B cell (primary cell): ENCODE measurements around the gene RRM1. TPM values are rescaled to one million over a fixed set of nuclear protein-coding genes. Genes with fewer than 3 reads are reported as not detected.

Experiments used
- ATAC-seq: fragments of 200-7000 bp; cut with Tn5 transposase; one replicate; pipeline ENCODE4 v1.10.0; 2021; ENCODE audit warnings: low read depth, mild to moderate bottlenecking, moderate number of reproducible peaks, moderate library complexity
- CTCF ChIA-PET: fragments of 350-600 bp; sonication (Branson Sonifier 250); formaldehyde crosslinking; loops from one replicate; lab custom pipeline; 2021; ENCODE audit warnings: antibody characterized with exemption, inconsistent platforms; lab: Charles Lee
- POLR2A ChIA-PET: fragments of 350-600 bp; sonication (Branson Sonifier 250); formaldehyde crosslinking; loops from one replicate; lab custom pipeline; 2021; ENCODE audit warnings: antibody characterized with exemption; lab: Charles Lee
- DNase-seq: peaks from one replicate; pipeline ENCODE4 v3.0.0; 2013
- H2AFZ ChIP-seq: 2 replicates; pipeline ENCODE4 v1.6.1; 2012; ENCODE audit warnings: mild to moderate bottlenecking, low read depth, low read length; ENCODE audit not compliant: insufficient read depth, poor library complexity, severe bottlenecking
- H3K27ac ChIP-seq, 2 donors: 1 replicate in 1 of 2; 2 replicates in 1 of 2; pipeline ENCODE4 v1.5.1; 2012 to 2013; ENCODE audit warnings: low read length in 2 of 2, mild to moderate bottlenecking in 2 of 2, moderate library complexity in 1 of 2
- H3K27me3 ChIP-seq, 4 experiments: fragments of 200-600 bp in 1 of 4; sonication (generic) in 1 of 4; replicated peaks in 1 of 4; 1 replicate in 2 of 4; 2 replicates in 2 of 4; pipeline versions ENCODE4 v1.6.1 to v1.7.0; 2013 to 2016; ENCODE audit warnings: low read length in 3 of 4, mild to moderate bottlenecking in 2 of 4, mixed read lengths in 1 of 4, moderate library complexity in 1 of 4; ENCODE audit not compliant: insufficient read depth in 4 of 4, control insufficient read depth in 3 of 4; ENCODE audit errors: control extremely low read depth in 1 of 4
- H3K36me3 ChIP-seq, 2 experiments: replicated peaks in 1 of 2; 1 replicate in 1 of 2; 2 replicates in 1 of 2; pipeline versions ENCODE4 v1.6.1 to v1.7.1; 2013; ENCODE audit warnings: low read length in 1 of 2; ENCODE audit not compliant: insufficient read depth in 2 of 2, control insufficient read depth in 1 of 2; ENCODE audit errors: control extremely low read depth in 1 of 2, extremely low read depth in 1 of 2
- H3K4me1 ChIP-seq, 2 donors: fragments of 200-600 bp in 1 of 2; sonication (generic) in 1 of 2; 1 replicate in 1 of 2; 2 replicates in 1 of 2; pipeline versions ENCODE4 v1.5.1 to v1.6.1; 2013 to 2017; ENCODE audit warnings: low read length in 2 of 2; ENCODE audit not compliant: control insufficient read depth in 2 of 2, insufficient read depth in 2 of 2
- H3K4me2 ChIP-seq: replicated peaks from 2 replicates; pipeline ENCODE3; 2012; ENCODE audit warnings: mild to moderate bottlenecking, low read depth, low read length; ENCODE audit not compliant: poor library complexity, severe bottlenecking
- H3K4me3 ChIP-seq, 5 experiments: fragments of 200-600 bp in 1 of 5; sonication (generic) in 1 of 5; 1 replicate in 3 of 5; 2 replicates in 2 of 5; pipeline versions ENCODE4 v1.5.1 to v1.7.0; 2011 to 2016; ENCODE audit warnings: low read length in 4 of 5, mild to moderate bottlenecking in 4 of 5, low read depth in 2 of 5, control low read depth in 1 of 5, moderate library complexity in 1 of 5; ENCODE audit not compliant: insufficient read depth in 1 of 5; ENCODE audit errors: control extremely low read depth in 1 of 5, extremely low read depth in 1 of 5
- H3K79me2 ChIP-seq: fragments of 200-600 bp; sonication (generic); one replicate; pipeline ENCODE4 v1.6.0; 2016; ENCODE audit warnings: low read length; ENCODE audit not compliant: control insufficient read depth, insufficient read depth
- H3K9ac ChIP-seq: fragments of 200-600 bp; sonication (generic); 2 replicates; pipeline ENCODE4 v1.6.1; 2017; ENCODE audit warnings: mild to moderate bottlenecking, low read length, moderate library complexity
- H3K9me3 ChIP-seq, 3 donors: one replicate each; pipeline versions ENCODE4 v1.6.1 to v1.7.1; 2013; ENCODE audit warnings: low read length in 2 of 3; ENCODE audit not compliant: control insufficient read depth in 2 of 3, insufficient read depth in 1 of 3; ENCODE audit errors: control extremely low read depth in 1 of 3
- H4K20me1 ChIP-seq: 2 replicates; pipeline ENCODE4 v1.6.0; 2012; ENCODE audit warnings: mild to moderate bottlenecking, low read length; ENCODE audit not compliant: insufficient read depth, control insufficient read depth, poor library complexity, severe bottlenecking
- H3K27ac Mint-ChIP-seq: one replicate; pipeline ENCODE4 v1.8.0; 2021; ENCODE audit warnings: mixed read lengths
- H3K27me3 Mint-ChIP-seq: one replicate; pipeline ENCODE4 v1.8.0; 2021; ENCODE audit warnings: mixed read lengths
- H3K4me1 Mint-ChIP-seq: one replicate; pipeline ENCODE4 v1.8.0; 2021; ENCODE audit warnings: mixed read lengths
- H3K4me3 Mint-ChIP-seq: one replicate; pipeline ENCODE4 v1.8.0; 2021; ENCODE audit warnings: mixed read lengths
- H3K9me3 Mint-ChIP-seq: one replicate; pipeline ENCODE4 v1.8.0; 2022; ENCODE audit warnings: mixed read lengths; ENCODE audit not compliant: insufficient read depth
- CTCF ChIP-seq: fragments of 200-600 bp; IDR thresholded peaks from one replicate; pipeline ENCODE4 v1.8.0; 2022; ENCODE audit warnings: antibody characterized with exemption, mild to moderate bottlenecking
- EZH2 ChIP-seq: IDR thresholded peaks from 2 replicates; pipeline ENCODE4 v1.6.1; 2012; ENCODE audit warnings: borderline replicate concordance, low read depth, mild to moderate bottlenecking, moderate library complexity, low read length; ENCODE audit not compliant: insufficient read depth, poor library complexity, severe bottlenecking
- WGBS: methylation state at CpG from one replicate; pipeline ENCODE4 v1.1.5; 2013; ENCODE audit warnings: missing lambda C conversion rate; ENCODE audit not compliant: insufficient coverage; 5-methylcytosine and 5-hydroxymethylcytosine counted together
- intact Hi-C: fragments of 100-400 bp; cut with micrococcal nuclease; formaldehyde crosslinking; loops from one replicate; pipeline ENCODE4 v1.10.0; 2022
- polyA plus RNA-seq: library from polyadenylated mRNA; depleted of rRNA; stranded (reverse); fragments of >200 nt; gene quantifications from 2 replicates; pipeline ENCODE4 v1.2.3, GENCODE V29; 2012
- total RNA-seq, 2 donors: library from RNA; stranded (reverse); fragments of 120-200 nt in 1 of 2; gene quantifications; 1 replicate in 1 of 2; 2 replicates in 1 of 2; pipeline versions ENCODE4 v1.2.3 to v1.2.4, GENCODE V29; 2013 to 2022

RRM1 gene
- total and polyA plus RNA-seq, 2 donors (not counting 1 experiment from before 2014, with no cell fraction given), result 6.0 to 24.5 TPM

- Mint-ChIP-seq H3K4me1 (peaks cover 9% of the 10 kb centered on the region), H3K9me3 (no peaks in the 10 kb centered on the region), H3K4me3 (no peak overlapping the region), H3K27me3 (no peaks in the 10 kb centered on the region), H3K27ac (no peak overlapping the region)
- H2AFZ ChIP-seq, result no peak overlapping the region
- H3K9me3 ChIP-seq, result no peaks in the 10 kb centered on the region
- ATAC-seq, result no peak
- no peaks in the 10 kb centered on the region for H4K20me1 ChIP-seq
- peaks cover 4 to 40% of the 10 kb centered on the region in 2 experiments for H3K36me3 ChIP-seq
- ChIA-PET CTCF (interaction anchor here (1.0 to 15.4 kb wide), 16 partner anchors 11 to 385 kb away, joined by 3 to 819 read pairs (median 9); partner anchors contain the start of genes PGAP2, RHOG and STIM1), POLR2A (interaction anchor here (0.6 to 2.4 kb wide), 3 partner anchors 17 to 219 kb away, joined by 4 to 12 read pairs (median 4); partner anchors contain the start of gene STIM1)
- peaks cover 18% of the 10 kb centered on the region for H3K79me2 ChIP-seq
- no peak for DNase-seq
- H3K27ac ChIP-seq, result no peak overlapping the region
- intact Hi-C loops, result loop anchor here (10.0 kb wide), 1 partner anchor 289 kb away; no protein-coding TSS in a partner anchor
- TF ChIP-seq EZH2 (no peak), CTCF (no peak)
- no peaks in the 10 kb centered on the region for H3K27me3 ChIP-seq
- no peak overlapping the region for H3K4me2 ChIP-seq
- WGBS, result 96% methylated on average over 6 of the region's 7 CpGs
- H3K4me1 ChIP-seq, result peaks cover 4 to 6% of the 10 kb centered on the region in 2 donors
- H3K4me3 ChIP-seq, result no peak overlapping the region
- H3K9ac ChIP-seq, result no peak overlapping the region
Measured at GRCh38 chr11:4074266-4074665, 20.3 kb upstream of the RRM1 start.

GRCh38 chr11:4076774-4077173, 17.8 kb upstream of the RRM1 start:
- CTCF ChIA-PET, result interaction anchor here (15.4 kb wide), 1 partner anchor 230 kb away, joined by 819 read pairs; the partner anchor contains the start of genes RHOG and STIM1
- no peaks in the 10 kb centered on the region for H4K20me1 ChIP-seq
- no peak overlapping the region for H3K4me2 ChIP-seq
- POLR2A ChIA-PET, result no interaction called here
- DNase-seq (no peak), ATAC-seq (no peak)
- H3K27me3 ChIP-seq, result no peaks in the 10 kb centered on the region
- no peak overlapping the region for H3K27ac Mint-ChIP-seq
- peaks cover 5% of the 10 kb centered on the region for H3K4me1 Mint-ChIP-seq
- peaks cover 4 to 6% of the 10 kb centered on the region in 2 donors for H3K4me1 ChIP-seq
- H3K4me3 ChIP-seq, result no peak overlapping the region
- H3K27ac ChIP-seq, result no peak overlapping the region
- no peak overlapping the region for H3K4me3 Mint-ChIP-seq
- no peak overlapping the region for H2AFZ ChIP-seq
- peaks cover 13 to 33% of the 10 kb centered on the region in 2 experiments for H3K36me3 ChIP-seq
- peaks cover 18% of the 10 kb centered on the region for H3K79me2 ChIP-seq
- no peak overlapping the region for H3K9ac ChIP-seq
- no peaks in the 10 kb centered on the region for H3K27me3 Mint-ChIP-seq
- intact Hi-C loops, result loop anchor here (10.0 kb wide), 1 partner anchor 292 kb away; no protein-coding TSS in a partner anchor
- no peaks in the 10 kb centered on the region for H3K9me3 ChIP-seq
- no CpG with 5 or more reads among the region's 1 CpG for WGBS
- TF ChIP-seq CTCF (no peak), EZH2 (no peak)
- no peaks in the 10 kb centered on the region for H3K9me3 Mint-ChIP-seq
